GM18502 (cell line): ENCODE results near the gene TTC1.
A peak's percentile ranks its signal among the peaks of the same experiment; 100 is the strongest.

Experiments
- ATAC-seq: cut with Tn5 transposase; IDR thresholded peaks from one replicate; pipeline ENCODE4 v1.9.1; 2021; ENCODE audit warnings: mild to moderate bottlenecking; ENCODE audit not compliant: unreplicated experiment, poor library complexity

The TTC1 gene

DNA sequence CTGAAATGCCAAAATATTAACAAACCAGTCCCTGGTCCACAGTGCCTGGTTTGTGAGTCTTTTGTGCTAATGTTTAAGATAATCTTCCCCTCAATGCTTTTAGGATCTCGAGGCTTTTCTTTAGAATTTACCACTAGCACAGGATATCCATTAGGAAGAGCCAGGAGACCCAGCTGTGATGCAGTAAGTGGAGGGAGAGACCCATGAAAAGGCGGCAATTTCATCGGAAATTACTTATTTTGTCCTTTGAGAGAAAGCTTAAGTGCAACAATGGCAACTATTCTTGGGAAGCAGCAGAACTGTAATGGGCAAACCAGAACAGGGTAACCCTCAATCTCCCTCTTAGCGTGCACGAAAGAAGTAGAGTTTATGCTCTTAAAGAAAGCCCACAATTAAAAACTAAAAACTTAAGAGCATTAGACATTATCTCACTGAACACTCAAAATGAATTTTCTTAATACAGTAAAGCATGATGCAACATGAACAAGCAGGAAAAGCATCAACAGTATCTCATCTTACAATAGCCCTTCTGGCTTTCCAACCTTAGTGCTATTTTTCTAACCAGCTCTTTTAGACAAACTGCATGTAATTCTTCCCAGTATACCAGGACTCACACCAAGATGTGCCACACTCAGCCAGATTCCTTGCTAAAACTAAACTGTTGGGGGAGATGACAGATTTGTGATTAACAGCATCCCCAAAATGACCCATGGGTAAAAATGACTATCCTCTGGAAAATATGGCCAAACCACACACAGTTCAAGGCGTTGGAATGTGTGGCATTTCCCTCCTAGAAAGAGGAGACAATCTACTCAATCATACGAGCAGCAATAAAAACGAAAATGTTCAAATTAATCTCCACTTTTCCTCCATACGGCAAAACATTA, 73.9 kb downstream of the TTC1 start:
- ATAC-seq = no peak

DNA sequence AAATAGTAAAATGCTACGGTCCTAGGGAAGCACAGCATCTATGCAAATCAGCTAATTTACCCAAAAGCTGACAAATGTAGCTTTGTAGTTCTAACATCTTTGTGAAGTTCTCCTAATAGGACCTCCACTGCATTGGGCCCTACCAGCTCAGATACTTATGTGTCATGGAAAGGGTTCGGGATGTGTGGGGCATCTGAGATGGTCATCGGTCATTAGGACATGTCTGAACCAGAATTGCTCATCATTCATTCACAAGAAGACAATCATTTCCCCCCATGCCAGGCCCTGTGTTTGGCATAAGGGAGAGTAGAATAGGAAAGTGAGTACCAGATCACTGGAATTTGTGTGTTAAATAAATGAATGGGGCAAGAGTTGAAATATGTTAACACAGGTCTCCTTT, 74.6 kb downstream of the TTC1 start:
- no peak for ATAC-seq

DNA sequence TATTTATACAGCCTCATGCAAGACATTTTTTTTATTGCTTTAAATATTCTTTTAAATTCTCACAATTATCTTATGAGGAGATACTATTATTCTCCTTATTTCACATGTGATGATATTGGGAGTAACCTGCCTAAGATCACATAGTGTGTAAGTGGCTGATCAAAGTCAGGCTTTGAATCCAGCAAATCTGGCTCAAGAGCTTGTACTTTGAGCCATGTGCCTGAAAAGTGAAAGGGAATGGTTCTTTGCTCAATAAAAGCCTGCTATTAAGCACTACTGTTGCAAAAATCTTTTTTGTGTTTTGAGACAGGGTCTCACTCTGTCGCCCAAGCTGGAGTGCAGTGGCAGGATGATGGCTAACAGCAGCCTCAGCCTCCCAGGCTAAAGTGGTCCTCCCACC, 75.2 kb downstream of the TTC1 start:
- ATAC-seq = no peak

DNA sequence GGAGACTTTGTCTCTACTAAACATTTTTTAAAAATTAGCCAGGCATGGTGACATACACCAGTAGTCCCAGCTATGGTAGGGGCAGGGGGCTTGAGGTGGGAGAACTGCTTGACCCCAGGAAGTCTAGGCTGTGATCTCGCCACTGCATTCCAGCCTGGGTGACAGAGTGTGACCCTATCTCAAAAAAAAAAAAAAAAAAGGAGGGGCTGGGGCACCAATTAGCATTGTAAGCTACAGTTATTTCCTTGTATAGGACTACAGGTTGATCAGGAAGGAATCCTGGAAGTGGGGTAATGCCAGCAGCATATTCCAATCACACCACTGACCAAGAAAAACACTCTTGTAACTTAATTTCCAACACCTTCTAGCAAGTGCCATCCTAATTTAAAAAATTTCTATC, 78.3 kb downstream of the TTC1 start:
- no peak for ATAC-seq

DNA sequence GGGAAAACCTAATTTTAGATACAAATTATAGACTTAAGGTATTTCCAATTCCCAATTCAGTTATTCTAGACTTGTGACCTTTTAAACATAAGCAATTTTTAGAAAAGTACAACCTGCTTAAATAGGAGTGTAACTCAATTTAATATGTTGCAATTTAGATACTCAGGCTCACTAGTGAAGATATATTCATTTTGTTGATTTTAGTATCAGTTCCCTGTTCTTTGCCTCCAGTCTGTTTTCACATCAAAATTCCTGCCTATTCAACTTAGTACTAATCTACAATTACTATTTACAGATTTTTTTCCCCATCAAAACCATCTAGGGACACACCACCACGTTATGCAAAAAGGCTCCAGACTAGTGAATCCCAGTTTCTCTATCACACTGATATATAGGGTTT, 79.9 kb downstream of the TTC1 start:
- ATAC-seq = no peak

DNA sequence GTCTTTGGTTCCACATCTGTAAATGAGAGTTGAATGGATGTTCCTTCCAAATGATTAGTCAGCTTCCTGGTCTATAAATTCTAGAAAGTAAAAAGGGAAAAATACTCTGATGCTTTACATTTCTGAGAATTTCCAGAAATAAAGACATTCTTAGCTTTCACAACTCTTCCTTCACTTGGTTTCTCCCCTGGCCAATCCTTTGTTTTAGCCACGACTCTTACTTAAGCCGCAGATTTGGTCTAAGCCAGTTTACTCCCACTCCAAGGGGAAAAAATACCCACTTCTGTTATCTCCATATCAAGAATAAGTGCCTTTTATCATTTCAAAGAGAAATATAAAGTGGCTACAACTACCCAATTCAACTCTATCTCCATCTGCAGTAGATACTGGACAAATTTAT, 80.6 kb downstream of the TTC1 start:
- ATAC-seq = no peak

DNA sequence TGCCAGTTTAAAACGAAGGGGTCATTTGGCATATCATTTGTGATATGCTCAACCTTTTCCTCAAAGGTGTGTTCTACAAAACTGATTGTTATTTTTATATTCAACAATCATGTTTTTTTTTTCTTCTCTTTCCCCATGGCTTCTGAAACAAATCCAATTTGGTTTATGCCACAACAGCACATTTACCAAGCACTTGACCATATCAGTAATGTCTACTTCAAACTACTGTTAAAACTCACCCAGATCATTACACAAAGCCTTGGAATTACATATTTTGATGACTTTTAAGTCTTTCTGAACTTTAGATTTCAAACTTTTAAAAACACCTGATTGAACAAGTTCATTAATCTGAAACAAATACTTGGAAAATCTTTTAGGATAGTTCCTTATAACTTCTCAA, 81.1 kb downstream of the TTC1 start:
- ATAC-seq = no peak

DNA sequence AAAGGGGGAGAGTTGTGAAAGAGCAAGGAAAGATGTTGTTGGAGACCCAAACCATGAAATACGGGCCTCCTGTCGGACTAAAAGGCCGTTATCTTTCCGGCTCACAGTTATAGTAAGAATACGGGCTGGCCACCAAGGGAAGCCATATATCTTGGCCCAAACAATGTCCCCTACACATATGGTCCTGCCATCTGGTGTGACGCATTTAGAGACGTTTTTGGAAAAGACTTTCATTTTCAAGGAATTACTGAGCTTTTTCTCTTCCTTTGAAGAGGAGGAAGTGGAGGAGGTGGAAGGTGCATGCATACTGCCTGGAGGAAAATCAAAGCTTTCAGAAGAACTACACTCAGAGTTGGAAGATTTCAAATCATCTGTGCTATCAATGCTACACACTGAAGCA, 83.6 kb downstream of the TTC1 start:
- ATAC-seq = no peak

DNA sequence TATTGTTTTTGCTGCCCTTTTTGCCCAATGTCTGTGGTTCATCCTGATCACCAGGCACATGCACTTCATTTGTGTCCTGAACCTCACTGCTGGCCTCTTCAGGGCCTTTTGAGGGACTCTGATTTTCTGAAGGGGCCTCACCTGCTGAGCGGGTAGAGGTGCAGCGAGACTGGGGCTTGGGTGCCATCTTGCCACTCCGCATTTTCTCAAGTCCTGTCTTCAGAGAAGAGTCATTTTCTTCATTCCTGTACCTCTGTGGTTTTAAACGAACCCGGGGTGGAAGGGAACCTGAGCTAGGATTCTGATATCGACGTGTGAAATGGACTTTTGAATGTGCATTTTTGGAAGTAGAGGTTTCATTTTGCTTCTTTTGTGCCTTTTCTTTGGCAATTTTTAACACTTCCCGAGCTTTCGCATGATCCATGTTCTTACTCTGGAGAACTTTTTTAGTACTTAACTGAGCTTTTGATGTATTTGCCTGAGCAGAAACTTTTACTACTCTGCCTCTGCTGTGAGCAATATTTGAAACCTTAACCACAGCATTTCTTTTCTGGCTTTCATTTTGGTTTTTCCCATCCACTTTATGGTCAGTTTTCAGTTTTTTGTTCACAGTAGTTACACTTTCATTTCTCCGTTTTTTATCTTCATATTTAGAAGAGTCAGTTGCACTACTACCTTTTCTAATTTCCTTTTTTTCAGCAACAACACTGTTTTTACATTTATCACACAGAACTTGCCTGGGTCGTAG, 84.2 kb downstream of the TTC1 start:
- ATAC-seq = peak; percentile 77

DNA sequence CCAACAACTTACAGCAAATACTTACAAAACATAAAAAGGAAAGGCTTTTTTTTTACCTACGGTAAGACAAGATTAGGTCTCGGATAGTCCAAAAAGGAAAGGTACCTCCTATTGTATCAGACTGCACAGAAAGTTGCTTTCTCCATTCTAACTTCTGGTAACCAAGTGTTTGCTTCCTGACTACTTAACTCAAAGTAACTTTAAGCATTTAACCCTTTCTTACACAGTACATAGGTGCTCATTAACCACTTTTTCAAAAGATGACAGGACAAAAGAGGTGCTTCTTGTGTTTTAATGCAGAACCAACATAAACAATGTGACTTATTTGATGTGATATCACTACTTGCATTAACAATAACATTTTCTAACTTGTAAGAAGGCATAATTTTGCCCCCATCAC, 87.2 kb downstream of the TTC1 start:
- no peak for ATAC-seq

DNA sequence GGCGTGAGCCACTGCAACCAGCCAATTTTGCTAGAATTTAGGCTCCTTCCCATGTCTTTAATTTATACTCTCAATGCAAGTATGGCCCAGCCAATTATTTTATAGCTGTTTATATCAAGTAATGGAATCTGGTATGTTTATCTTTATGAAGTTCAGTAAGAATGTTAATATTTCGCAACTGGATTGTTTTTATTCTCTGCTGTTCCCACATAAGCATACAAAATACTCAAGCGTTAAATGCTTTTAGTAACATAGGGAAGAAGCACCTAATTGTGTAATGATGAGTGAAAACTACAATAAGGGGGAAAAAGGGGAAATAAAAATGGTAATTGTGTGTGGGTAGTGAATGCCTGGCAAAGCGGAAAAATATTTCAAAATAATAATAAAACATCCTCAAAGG, 89.1 kb downstream of the TTC1 start:
- no peak for ATAC-seq

DNA sequence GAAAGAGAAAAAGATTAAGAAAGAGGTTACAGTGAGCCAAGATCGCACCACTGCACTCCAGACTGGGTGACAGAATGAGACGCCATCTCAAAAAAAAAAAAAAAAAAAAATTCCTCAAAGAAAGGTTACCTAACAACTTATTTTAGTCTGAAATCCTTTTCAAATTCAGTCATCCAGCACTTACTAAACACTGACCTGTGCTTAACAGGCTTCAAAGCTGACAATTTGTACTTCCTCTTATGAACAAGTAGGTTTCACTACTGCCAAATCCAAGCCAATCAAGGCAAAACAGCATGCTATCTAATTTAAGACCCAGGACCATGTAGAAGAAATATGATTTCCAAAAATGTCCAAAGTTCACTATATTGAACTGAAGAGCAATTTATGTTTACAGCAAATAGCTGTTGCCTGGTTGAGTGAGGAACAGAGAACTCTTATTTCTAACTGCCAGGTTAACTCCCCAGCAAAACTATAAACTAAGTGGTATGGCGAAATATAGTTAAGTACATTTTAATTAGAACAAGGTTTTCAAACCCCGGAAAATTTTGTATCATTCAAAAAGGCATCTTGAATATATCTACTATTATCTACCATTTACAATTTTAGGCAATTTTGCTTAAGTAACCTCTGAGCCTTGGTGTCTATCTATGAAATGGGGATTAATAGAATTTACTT, 96.9 kb downstream of the TTC1 start:
- ATAC-seq = peak; percentile 88

DNA sequence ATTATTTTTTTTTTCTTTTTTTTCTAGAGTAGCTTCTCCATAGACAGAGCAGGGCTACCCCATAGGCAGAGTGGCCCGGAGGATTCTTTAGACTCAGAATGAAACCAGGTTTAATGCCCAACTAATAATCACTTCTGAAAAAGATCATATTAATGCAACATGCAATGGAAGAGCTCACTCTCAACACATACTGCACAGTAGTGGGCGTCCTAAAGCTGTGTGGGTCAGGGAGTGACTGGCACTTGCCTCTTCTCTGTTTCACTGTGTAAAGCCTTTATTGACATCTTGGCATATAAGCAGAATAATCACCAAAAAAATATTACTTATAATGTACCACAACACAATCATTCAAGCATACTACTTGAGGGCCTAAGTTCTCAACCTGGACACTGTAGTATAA, 99.2 kb downstream of the TTC1 start:
- ATAC-seq = no peak
